GM18909 (cell line): ENCODE data around the gene FTO.

Source experiments
- ATAC-seq: cut with Tn5 transposase; IDR thresholded peaks from one replicate; pipeline ENCODE4 v1.9.1; 2021; ENCODE audit warnings: mild to moderate bottlenecking; ENCODE audit not compliant: unreplicated experiment, poor library complexity

Gene FTO

DNA sequence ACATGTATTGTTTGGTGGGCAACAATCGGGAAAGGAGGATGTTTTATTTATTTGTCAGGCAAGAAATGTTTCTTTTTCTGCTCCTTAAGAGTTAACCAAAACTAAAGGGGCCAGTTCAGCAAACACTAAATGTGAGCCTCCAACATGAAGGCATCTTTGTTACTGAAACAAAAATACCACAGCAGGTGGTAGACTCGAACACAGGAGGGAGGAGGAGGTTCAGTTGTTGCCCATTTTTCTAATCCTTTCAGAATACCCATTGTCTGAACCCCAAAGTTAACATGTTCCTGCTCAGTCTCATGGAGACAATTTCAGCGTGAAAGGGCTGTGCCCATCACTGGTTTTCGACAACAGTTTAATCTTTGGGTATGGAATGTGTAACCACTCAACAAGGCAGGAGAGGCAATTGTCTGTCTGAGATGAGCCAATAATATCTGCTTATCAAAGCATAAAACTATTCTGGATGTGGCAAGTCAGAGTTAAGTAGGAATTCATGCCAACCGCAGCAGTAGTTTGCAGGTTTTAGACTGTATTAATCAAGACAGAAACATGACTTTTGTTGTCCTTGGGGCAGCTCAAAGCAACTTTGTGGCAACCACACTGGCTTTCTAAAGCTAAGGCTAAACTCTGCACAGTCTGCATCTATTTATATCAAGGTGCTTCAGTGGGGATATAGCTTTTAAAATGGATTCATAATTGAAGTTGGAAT lies 211.7 kb downstream of the FTO start:
- no peak for ATAC-seq

DNA sequence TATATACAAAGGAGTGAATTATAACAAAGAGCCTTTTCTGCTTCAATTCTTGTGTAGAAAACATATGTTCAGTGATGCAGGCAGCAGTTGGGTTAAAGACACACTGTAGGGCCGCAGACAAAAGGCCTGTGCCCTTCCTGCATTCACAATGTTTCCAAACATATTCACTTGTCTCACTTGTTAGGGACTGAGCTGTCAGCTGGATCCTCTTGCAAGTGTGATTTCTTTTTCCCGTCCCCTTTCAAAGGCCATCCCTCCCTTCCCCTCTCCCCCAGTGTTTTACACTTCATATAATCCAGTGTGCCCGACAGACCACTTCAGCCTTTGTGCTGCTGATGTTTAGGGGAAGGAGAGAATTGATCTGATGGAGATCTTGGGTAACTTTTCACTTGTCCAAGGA lies 217.0 kb downstream of the FTO start:
- no peak for ATAC-seq

DNA sequence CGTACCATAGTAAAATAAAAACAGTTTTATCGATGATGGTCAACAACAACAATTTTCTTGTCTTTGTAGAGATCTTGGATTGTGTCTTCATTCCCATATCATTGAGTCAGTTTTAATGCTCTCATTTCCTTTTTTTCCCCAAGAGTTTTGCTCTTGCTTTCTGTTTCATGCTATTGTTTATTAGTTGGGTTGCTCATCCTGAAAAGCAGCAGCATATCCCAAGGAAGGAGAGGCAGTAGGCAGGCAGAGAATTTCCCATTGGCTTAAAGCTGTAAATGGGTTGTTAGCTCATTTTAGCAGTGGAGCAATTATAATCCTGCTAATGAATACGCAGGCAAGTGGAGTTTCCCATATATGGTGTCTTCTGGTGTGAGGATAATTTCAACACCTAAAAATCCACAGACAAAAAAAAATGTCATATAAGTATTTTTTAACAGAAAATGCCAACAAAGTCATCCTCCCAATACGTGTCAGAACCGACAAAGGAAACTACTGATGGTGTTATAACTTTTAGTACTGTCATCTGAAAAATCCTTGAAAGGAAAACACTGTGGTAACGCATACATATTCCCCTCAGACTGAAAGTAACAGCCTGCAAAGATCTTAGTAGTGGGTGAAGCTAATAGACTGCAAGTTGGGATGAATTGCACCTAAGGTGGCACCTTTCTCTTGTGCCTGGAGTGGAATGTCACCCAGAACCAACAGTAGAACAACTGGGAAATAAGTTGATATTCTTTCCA lies 218.3 kb downstream of the FTO start:
- ATAC-seq, result no peak

DNA sequence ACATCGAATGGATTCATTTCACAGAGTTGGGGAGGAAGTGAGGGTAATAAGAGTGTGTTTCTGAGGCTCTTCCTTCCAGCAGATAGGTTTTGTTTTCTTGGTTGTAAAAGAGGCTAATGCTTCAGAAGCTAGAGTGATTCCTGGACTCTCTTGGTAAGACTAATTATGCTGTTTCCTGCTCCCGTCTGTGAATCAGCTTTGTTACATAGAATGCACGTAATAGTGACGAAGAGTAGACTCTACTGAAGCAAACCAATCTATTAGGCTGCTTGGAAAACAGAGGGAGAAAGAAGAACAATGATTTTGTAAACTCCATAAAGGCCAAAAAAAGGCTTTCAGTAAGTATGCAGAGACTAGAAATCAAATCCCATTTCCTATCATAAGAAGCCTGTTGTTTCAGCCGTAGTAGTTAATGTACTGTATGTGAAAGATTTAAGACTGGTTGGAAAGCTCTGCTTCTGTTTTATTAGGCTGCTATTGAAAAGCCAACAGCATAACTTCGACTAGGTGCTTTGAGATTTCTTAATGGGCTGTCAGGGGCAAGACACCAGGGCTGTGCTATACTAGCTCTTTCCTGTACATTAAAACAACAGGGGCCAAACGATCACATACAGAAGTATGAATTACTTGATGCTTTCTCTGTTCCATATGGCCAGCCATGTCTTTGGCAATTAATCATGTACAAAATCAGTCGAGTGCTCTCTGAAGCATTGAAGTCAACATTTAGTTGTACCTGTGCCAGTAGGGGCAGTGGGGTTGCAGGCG lies 219.0 kb downstream of the FTO start:
- ATAC-seq, result no peak

DNA sequence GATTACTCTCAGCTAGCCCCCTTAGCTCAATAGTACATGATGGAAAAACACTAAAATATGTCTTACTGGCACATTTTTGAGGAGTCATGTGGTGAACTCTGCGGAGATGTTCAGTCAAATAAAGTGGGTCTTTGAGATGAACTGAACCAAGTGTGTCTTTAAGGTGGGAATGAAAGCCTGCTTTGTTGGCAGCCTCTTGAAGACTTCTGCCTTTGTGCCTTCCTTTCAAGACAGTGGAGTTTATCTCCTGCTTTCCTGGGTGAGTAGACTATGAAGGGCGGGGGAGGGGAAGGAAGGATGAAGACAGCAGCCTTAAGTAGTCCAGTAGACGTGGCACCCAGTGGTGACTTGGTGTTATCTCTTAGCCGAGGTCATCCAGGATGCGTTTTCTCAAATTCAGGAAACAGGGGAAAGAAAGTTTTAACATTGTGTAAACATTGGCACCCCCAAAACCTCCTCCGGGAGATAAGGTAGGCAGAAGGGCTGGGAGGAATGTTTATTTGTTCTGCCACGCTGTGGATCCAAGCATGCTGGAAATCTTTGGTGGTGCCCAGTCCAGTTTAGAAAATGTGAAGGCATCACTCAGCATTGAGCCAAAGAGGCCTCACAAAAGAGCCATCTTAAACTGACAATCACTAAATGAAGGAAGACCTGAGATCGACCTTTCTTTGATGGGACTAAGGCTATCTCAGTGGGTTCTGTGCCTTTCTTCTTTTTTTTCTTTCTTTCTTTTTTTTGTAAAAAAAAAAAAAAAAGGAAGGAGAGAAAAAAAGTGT lies 220.6 kb downstream of the FTO start:
- ATAC-seq, result no peak

DNA sequence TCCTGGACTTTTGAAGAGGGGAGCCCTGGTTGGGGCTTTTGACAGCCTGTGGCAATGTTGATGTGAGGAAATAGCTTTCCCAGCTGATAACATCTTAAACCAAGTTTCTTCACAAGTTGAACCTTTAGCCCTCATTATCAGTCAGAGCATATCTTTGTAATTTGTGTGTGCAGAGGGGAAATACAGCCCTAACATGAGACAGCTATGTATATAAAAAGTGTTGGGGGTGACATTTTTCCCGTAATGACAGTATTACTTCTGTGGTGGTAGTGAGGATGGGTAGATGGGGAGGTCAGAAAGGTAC lies 221.1 kb downstream of the FTO start:
- no peak for ATAC-seq

DNA sequence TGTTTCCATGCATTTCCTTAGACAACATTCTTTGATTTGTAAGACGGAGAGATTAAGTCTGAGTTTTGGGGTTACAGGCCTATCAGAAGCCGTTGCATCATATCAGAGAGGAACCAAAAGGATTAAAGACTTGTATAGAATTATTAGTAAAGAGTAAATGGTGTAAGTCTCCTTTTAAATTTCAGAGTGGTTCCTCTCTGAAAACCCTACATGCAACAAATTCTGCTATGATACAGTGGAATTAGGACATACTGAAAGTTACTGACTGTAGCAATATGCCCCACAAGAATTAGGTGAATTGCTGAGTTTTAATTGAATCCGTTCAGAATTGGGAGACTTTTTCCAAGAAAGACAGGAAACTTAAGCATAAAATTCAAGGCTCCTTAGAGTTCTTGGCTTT lies 221.6 kb downstream of the FTO start:
- no peak for ATAC-seq

DNA sequence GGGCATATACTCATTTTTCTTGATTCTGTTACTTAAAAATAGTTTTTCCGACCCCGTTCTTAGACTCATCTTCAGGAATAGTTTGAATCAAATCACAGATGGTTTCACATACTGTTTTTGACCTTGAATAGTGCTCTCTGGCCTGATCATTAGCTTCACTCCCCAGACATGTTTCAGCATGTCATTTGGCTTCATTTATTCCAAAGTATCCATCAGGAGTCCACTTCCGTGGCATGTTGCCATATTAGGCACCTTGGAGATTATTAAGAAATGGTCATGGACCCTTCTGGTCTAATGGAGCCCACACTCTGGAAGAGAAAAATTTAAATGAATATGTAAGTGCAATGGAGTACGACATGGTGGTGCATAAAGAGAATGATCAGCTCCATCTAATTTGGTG lies 222.3 kb downstream of the FTO start:
- no peak for ATAC-seq

DNA sequence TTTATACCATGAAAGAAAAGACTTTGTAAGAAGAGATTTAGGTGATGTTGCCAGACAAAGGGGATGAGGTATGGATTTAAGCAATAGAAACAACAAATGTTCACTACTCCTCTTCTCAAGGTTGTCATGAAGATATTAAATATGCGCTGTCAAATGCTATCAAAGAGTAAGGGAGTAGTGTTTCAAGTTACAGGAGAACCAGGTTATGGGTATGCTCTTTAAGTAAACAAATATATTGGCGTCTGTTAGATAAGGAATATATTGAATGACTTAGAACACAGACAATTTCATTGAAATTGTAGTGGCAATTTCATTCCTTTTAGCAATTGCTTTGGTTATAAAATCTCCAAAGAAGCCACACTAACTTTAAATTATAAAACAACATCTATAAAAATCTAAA lies 229.0 kb downstream of the FTO start:
- no peak for ATAC-seq

DNA sequence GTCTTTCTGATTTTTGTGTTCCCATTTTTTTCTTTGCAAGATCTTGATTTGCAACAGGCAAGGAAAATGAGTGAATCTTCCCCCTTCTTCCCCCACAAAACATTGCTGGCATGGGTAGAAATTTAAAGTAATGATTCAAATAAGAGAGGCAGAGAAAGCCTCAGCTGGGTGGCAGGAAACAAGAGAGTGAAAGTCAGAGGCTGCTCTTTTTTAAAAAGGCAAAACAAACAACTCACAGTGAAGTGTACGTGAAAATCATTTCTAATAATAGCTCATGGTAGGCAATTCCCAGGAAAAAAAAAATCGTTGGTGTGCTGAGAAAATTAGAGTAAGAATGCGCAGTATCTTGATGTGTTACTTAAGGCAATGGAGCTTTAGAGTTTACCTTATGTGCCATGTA lies 229.5 kb downstream of the FTO start:
- ATAC-seq, result no peak

DNA sequence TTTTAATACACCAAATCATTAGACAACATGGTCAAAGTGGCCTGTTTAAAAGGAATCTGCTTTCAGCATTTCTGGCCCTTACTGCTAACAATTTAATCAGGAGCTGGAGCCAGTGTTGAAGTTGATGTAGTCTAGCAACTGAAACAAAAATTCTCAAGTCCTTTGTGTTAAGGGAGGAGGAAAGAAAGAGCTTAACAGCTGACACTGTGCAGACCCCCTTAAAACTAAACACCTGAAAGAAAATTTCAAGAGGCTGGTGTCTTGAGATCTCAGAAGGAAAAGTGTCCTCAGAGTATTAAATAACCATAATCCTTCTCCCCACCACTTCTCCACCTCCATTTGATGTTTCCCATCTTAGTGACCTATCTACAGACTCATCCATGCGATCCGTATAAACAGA lies 232.1 kb downstream of the FTO start:
- no peak for ATAC-seq

DNA sequence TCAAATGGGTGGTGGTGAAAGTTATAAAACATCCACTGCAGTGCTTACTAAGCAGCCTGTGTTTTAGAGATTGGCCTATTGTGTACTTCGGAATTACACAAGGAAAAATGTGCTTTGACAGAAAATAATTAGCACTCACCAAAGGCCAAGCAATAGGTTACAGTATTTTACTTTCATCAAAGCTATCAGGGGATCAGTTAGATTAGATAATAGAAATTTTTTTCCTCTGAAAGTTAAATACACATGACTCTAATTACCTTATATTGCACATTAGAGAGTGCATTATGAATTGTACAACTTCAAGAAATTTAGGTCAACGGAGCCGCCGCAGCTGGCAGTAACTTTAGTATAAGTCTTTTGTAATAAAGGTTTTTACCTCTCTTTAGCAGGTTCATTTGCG lies 232.6 kb downstream of the FTO start:
- ATAC-seq, result no peak

DNA sequence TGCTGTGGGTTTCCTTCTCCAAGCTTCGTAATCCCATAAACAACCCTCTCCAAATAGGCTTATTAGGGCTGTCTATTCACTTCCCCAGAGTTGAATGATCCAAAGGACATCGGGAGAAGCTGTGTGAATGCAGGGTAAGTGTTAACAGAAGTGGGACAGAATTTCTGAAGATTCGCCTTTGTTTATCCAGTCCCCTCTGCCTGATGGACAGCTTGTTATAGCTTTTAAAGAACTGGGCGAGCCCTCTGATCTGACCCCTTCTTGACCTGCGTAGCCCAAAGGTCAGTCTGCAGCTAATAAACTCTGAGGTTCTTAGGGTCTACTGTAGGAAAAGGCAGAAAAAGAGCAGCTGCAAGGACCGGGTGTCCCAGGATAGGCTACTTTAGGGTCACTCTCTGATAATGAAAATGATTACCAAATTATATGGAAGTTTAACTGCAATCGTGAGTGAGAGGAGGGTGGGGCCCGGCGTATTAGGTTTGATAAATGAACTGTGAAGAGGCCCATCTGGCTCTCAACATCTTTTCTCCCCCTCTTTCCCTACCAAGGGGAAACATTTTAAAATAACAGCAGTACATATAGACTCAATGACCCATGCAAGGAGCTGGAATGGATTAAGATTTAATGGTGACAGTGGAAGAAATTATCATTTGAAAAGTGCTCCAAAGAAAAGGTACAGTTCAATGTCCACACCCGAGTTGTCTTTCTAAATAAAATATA lies 233.4 kb downstream of the FTO start:
- no peak for ATAC-seq

DNA sequence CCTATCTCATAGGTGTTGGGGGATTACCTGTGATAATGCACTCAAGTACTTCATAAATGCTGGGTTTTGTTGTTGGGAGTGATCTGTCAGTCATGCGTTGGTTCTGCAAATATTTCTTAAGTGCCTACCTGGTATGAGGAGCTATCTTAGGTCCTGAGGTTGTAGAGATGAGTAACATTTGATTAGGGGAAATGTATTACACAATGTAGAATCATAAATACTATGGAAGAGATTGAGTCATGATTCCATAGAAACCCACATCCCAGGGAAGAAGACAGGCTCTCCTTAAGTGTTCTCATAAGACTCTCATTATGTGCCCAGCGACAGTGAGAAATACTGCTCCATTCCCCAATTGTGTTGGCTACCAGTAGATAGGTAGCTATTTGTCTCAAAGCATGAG lies 240.1 kb downstream of the FTO start:
- ATAC-seq, result no peak

DNA sequence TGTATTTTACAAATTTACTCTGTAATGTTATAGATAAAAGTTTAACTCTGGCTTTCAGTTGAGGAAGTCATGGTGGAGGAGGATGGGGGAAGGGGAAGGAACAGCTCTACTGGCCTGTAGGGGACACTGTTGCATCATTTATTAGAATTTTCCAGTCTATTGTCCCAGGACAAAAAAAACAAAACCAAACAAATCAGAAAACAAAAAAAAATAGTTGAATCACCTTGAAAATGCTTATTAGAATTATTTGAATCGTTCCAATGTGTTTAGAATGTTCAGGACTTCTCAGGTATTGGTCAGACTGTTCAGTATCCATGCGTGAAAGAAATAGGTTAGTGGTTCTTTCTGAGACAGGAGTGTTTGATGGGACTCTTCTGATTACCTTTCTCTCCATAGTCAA lies 242.0 kb downstream of the FTO start:
- ATAC-seq, result peak; percentile 64

DNA sequence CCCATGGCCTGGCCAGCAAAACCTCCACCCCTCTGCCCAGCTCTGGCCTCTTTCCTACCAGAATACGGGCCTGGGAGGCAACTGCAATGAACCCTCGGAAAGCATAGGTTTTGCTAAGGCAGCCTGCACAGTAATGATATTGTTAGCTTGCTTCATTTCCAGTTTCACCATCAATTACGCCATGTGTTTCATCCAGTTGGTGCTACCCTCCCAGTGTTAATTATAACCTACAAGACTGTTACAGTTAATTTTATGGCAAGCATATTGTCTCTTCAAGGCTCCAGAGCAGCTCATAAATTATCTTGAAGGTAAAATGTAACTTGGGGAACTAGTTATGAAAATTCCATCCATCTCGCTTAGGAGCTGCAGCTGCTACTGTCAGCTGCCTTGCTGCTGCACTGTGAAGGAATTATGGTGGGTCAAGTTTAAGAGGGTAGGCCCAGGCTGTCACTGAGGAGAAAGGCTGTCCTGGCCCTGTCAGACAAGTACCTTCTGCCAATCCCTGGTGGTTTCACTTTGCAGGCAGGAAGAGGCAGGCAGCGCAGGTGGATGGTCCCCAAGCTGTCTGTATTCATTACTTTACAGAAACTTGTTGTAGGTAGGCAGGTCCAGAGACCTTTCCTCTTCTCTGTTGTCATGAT lies 242.9 kb downstream of the FTO start:
- no peak for ATAC-seq

DNA sequence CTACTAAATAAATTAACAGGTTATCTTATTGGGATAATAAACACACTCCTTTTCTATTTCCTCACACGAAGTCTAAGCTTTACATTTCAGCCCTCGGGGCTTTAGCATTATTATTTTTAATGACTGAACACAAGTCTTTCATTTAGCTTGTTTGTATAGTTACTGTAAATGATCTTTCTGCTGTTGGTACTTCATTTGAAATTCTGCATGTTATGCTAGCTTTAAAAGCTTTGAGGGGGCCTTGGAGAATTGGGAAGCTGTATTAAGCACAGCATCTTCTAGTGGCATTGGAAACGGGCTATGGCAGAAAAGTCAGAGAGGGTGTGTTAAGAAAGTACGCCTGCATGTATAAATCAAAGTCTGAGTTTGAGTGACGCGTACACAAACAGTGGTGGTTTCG lies 243.7 kb downstream of the FTO start:
- ATAC-seq, result no peak

DNA sequence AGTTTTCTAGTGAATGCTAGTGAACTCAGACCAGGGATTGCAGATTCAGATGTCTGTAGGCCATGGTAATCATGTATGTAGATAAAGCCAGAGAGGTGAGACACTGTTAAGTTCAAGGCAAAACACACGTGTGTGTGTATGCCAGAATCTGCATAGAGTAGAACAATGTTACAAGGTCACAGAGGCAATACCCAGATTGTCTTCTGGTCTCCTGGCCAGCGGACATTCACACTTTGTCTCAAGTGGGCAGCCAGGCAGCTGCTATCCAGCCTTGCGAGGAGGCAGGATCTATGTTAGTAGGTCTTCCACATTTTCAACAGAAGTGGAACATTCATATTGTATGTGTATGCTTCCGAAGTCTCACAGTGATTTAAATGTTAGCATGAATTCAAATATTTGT lies 244.4 kb downstream of the FTO start:
- ATAC-seq, result no peak

DNA sequence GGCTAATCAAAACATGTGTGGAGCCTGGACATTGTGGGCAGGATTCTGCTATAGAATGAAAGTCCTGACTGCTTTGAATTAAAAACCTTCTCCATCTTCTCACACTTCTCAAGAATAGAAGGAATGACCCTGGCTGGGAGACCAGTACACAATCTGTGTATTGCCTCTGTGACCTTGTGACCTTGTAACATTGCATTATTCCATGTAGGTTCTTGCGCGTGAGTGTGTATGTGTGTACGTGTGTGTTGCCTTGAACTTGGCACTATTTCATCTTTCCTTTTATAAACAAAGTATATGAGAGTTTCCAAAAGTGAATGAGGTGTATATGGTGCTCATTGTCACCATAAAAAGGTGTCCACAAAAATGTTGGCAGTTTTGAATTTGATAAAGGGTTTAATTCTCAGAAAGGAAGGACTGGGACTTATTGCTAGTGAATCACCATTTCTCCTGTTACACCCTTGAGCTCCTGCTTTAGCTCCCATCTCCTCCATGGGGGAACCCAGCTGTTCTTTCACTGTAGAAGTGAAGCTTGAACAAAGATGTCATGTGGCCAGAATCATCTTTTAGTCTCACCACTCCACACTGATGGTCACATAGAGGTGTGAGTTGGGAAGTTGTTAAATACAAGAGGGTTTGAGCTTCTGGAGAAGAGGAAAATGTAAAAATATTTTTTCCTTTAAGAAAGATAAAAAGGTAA lies 244.9 kb downstream of the FTO start:
- ATAC-seq, result no peak
